Nephron progenitor cell (in vitro differentiated cells): ENCODE measurements around the gene ASB16.

ENCODE experiments used
- DNase-seq: peaks from one replicate; pipeline ENCODE4 v3.0.0; 2021
- H3K27ac Mint-ChIP-seq: 2 replicates; pipeline ENCODE4 v1.8.0; 2021; ENCODE audit warnings: mild to moderate bottlenecking, moderate library complexity, mixed read lengths
- H3K27me3 Mint-ChIP-seq: 2 replicates; pipeline ENCODE4 v1.8.0; 2021; ENCODE audit warnings: mild to moderate bottlenecking, low read depth, mixed read lengths; ENCODE audit not compliant: poor library complexity
- H3K36me3 Mint-ChIP-seq: 2 replicates; pipeline ENCODE4 v1.8.0; 2021; ENCODE audit warnings: low read depth, mixed read lengths
- H3K4me1 Mint-ChIP-seq: 2 replicates; pipeline ENCODE4 v1.8.0; 2021; ENCODE audit warnings: mixed read lengths
- H3K4me3 Mint-ChIP-seq: 2 replicates; pipeline ENCODE4 v1.8.0; 2021; ENCODE audit warnings: mild to moderate bottlenecking, moderate library complexity, mixed read lengths
- H3K9me3 Mint-ChIP-seq: 2 replicates; pipeline ENCODE4 v1.8.0; 2021; ENCODE audit warnings: mild to moderate bottlenecking, moderate library complexity, mixed read lengths
- TF ChIP-seq, protein P1 (sequence below): fragments of 200-600 bp; sonication (generic); IDR thresholded peaks from 2 replicates; pipeline ENCODE4 v1.5.0; 2021; ENCODE audit warnings: antibody characterized with exemption

ASB16 gene

DNA sequence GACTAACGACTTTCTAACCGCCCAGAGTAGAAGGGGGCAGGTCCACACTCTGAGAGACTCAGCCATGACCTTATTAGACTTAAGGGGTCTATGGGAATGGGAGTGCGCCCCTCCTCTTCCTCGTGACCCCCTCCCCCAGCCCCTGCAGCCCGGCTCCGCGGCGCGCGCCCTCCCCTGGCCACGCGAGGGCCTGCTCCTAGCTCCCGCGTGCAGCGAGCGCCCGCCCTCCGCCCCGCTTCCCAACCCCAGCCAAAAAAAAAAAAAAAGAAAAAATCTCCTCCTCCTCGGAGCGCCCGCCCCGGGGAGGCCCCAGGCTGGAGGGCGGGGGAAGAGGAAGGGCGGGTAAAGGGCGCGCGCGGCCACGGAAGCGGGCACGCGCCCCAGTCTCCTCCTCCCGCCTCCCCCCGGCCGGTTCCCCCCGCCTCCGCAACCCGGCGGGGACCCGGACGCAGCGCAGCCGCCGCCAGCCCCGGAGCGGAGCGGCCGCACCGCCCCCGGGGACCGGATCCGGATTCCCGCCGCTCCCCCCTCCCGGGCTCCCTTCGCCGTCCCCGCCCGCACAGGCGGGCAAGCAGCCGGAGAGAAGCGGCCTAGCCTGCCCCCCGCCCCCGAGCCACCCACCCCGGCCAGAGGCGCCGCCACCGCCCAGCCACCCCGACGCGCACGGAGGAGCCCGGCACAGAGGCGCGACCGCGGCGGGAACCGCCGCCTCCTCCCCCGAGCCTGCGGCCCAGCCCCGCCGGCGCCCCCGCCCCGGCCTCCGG, 48.0 kb downstream of the ASB16 start:
- H3K36me3 Mint-ChIP-seq = peaks cover 33% of the 10 kb centered on the region
- TF ChIP-seq, protein P1, sequence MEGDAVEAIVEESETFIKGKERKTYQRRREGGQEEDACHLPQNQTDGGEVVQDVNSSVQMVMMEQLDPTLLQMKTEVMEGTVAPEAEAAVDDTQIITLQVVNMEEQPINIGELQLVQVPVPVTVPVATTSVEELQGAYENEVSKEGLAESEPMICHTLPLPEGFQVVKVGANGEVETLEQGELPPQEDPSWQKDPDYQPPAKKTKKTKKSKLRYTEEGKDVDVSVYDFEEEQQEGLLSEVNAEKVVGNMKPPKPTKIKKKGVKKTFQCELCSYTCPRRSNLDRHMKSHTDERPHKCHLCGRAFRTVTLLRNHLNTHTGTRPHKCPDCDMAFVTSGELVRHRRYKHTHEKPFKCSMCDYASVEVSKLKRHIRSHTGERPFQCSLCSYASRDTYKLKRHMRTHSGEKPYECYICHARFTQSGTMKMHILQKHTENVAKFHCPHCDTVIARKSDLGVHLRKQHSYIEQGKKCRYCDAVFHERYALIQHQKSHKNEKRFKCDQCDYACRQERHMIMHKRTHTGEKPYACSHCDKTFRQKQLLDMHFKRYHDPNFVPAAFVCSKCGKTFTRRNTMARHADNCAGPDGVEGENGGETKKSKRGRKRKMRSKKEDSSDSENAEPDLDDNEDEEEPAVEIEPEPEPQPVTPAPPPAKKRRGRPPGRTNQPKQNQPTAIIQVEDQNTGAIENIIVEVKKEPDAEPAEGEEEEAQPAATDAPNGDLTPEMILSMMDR = peak; percentile 47

DNA sequence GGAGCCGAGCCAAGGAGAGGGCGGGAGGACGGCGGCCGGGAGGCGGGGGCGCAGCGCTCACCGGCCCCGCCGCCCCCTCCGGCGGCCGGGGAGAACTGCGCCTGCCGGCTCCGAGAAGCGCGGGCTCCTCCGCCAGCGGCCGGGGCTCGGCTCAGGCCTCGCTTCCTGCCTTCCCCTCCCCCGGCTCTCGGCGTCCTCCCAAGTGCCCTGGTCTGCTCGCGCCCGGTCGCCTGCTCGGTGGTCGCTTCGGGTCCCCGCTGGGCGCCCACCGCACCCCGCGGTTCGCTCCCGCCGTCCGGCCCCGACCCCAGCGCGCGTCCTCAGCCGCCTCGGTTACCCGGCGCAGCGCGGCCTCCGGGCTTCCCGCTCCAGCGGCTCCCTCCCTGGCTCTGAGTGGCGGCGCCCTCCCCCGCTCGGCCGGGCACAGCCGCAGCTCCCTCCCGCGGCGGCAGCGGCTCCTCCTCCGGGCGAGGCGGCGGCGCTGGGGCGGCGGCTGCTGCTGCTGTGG, 48.7 kb downstream of the ASB16 start:
- H3K9me3 Mint-ChIP-seq = no peaks in the 10 kb centered on the region
- H3K4me3 Mint-ChIP-seq = no peak overlapping the region
- peaks cover 48% of the 10 kb centered on the region for H3K4me1 Mint-ChIP-seq
- H3K36me3 Mint-ChIP-seq = peaks cover 29% of the 10 kb centered on the region
- no peak overlapping the region for H3K27ac Mint-ChIP-seq
- TF ChIP-seq, protein P1 = no peak
- DNase-seq = peak; percentile 78
- H3K27me3 Mint-ChIP-seq = no peaks in the 10 kb centered on the region

More for the DNA sequence above, 48.0 kb downstream of the ASB16 start:
- peaks cover 50% of the 10 kb centered on the region for H3K4me1 Mint-ChIP-seq
- H3K27me3 Mint-ChIP-seq = no peaks in the 10 kb centered on the region
- H3K27ac Mint-ChIP-seq = no peak overlapping the region
- peak; percentile 84 for DNase-seq
- H3K9me3 Mint-ChIP-seq = no peaks in the 10 kb centered on the region
- peak overlapping the region; percentile 77 for H3K4me3 Mint-ChIP-seq

DNA sequence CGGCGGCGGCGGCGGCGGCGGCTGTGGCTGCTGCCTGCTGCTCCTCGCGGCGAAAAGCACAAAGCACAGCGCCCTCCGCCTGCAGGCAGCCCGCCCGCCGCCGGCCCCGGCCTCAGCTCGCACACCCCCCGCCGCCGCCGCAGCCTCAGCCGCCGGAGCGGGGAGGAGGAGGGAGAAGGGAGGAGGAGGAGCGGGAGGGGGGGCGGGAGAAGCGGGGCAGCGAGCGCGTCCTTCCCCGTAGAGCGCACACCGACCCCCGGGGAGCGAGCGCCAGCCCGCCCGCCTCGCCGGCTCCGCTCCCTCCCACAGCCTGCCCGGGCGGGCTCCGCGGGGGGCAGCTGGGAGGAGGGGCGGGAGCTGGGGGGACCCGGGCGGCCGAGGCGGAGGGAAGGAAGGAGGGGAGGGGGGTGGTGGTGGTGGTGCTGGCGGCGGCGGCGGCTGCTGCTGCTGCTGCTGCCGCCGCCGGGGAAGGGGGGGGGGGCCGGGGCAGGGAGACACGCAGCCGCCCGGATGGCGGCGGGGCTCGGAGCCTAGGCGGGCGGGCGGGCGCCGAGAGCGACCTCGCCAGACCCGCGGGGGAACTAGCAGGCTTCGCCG, 49.2 kb downstream of the ASB16 start, which contains the start of gene UBTF:
Gene UBTF (minus strand): TSS at position 60 of the 597 bp plus-strand sequence. CDS start 1,446 bp downstream, outside the sequence.
- Mint-ChIP-seq H3K36me3 (peaks cover 24% of the 10 kb centered on the region), H3K4me1 (peaks cover 45% of the 10 kb centered on the region), H3K27me3 (no peaks in the 10 kb centered on the region), H3K4me3 (peak within 1 kb of the TSS; percentile 93), H3K9me3 (no peaks in the 10 kb centered on the region), H3K27ac (peak within 1 kb of the TSS; percentile 97)
- TF ChIP-seq, protein P1 = no peak
- peak; percentile 78 for DNase-seq

DNA sequence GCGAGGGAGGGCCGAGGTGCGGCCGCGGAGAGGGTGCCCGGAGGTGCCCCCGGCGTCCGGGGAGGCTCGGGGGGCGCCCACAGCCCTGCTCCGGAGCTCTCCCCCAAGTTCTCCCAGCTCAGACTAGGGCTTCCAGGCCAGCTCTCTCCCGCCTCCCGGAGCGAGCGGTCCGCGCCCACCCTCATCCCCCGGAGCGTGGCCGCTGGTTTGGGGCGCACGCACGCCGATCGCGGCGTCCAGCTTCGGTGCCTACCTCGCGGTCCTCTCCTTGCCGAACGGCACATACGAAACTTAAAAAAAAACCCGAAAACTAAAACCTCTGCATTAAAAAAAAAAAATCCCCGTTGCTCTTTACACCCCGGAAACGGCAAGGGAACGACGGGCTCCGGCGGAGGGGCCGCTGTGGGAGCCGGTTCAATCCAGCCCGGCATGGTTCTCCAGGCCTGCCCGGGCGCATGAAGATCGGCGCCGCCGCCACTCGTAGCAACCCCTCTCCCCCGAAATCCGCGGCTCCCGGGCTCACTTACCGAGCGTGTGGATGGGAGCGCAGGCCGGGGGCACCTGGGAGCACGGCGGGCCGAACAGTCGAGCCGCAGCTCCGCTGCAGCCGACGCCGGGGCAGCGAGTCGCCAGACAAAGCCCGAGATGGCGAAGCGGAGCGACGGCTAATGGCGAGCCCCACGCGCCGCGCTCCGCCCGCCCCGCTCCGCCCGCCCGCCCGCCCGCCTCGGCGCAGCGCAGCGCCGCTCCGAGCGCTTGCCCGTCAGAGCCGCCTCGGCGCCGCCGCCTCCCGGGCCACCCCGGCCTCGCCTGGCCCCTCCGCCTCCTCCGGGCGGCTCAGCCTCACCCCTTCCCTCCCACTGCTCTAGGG, 49.9 kb downstream of the ASB16 start:
- Mint-ChIP-seq H3K27me3 (no peaks in the 10 kb centered on the region), H3K36me3 (peaks cover 17% of the 10 kb centered on the region), H3K4me1 (peaks cover 40% of the 10 kb centered on the region), H3K9me3 (no peaks in the 10 kb centered on the region), H3K27ac (peak overlapping the region; percentile 97), H3K4me3 (peak overlapping the region; percentile 93)
- TF ChIP-seq, protein P1 = no peak
- DNase-seq = peak; percentile 51

DNA sequence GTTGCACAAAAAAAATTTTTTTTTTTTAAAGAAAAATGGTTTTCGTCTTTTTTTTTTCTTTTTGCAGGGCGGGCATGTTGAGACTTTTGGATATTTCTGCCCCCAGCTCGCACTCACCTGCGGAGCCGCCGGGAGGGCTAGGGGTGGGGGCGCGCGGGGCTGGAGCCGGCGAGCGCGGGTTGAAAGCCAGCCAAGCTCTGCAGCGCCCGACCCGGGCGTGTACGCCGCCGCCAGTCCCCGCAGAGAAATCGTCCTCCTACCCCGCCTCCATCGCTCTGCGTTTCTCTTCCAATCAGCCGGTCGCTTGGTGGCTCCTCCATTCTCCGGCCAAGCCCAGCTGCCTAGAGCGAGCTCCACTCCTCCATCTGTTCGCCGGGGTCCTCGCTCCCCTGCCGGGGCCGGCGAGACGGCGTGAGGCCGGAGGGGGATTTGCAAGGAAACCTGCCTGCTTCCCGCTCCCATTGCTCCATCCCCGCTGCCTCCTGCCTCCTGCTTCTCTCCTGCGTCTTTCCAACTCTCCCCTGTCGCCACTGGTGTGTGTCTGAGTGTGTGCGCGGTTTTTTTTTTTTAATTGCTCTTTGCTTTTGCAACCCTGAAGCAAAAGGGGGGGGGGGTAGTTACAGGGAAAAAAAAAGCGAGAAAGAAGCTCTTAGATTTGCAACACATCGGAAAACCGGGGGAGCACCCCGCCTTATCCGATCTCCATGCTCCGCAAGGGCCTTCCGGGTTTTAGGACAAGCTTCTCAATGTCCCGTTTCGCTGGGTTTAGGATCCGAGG, 50.8 kb downstream of the ASB16 start:
- Mint-ChIP-seq H3K27me3 (peaks cover 7% of the 10 kb centered on the region), H3K4me3 (peak overlapping the region; percentile 87), H3K27ac (peak overlapping the region; percentile 97), H3K36me3 (peaks cover 8% of the 10 kb centered on the region), H3K9me3 (no peaks in the 10 kb centered on the region), H3K4me1 (peaks cover 40% of the 10 kb centered on the region)
- DNase-seq = peak; percentile 76
- TF ChIP-seq, protein P1 = no peak
